Thoracic aorta (tissue), 2 donors: Measurements from ENCODE around the gene RUNX1. TPM values are rescaled to one million over a fixed set of nuclear protein-coding genes. Genes with fewer than 3 reads are reported as not detected.

Experiments used
- ATAC-seq: fragments of 150-250 bp; one replicate; pipeline ENCODE4 v1.8.0; 2017; ENCODE audit warnings: low read depth; ENCODE audit not compliant: insufficient number of reproducible peaks, low FRiP score
- DNase-seq: peaks from one replicate; pipeline ENCODE4 v3.0.0-alpha.2; 2020; ENCODE audit warnings: low spot score
- H3K27ac ChIP-seq, 2 donors: fragments of 200-600 bp; sonication (generic); 1 replicate in 1 of 2; 2 replicates in 1 of 2; pipeline ENCODE4 v1.5.1; 2016; ENCODE audit warnings: mild to moderate bottlenecking in 2 of 2, moderate library complexity in 2 of 2
- H3K27me3 ChIP-seq: fragments of 200-600 bp; sonication (generic); replicated peaks from 2 replicates; pipeline ENCODE4 v1.6.0; 2016; ENCODE audit warnings: mild to moderate bottlenecking; ENCODE audit not compliant: insufficient read depth
- H3K36me3 ChIP-seq: fragments of 200-600 bp; sonication (generic); one replicate; pipeline ENCODE4 v1.5.1; 2016
- H3K4me1 ChIP-seq, 2 donors: fragments of 200-600 bp; sonication (generic); 1 replicate in 1 of 2; 2 replicates in 1 of 2; pipeline versions ENCODE4 v1.5.1 to v1.6.0; 2016; ENCODE audit warnings: low read depth in 2 of 2, mild to moderate bottlenecking in 1 of 2; ENCODE audit not compliant: control insufficient read depth in 1 of 2
- H3K4me3 ChIP-seq: fragments of 200-600 bp; sonication (generic); 2 replicates; pipeline ENCODE4 v1.5.1; 2016; ENCODE audit warnings: mild to moderate bottlenecking
- H3K9me3 ChIP-seq: fragments of 200-600 bp; sonication (generic); 2 replicates; pipeline ENCODE4 v1.5.1; 2016
- CTCF ChIP-seq: fragments of 200-600 bp; sonication (generic); IDR thresholded peaks from one replicate; pipeline ENCODE4 v1.5.1; 2019; ENCODE audit warnings: antibody characterized with exemption
- total RNA-seq, 2 donors: library from RNA; depleted of rRNA; stranded (reverse); fragments of >200 nt; gene quantifications; one replicate each; pipeline versions ENCODE4 v1.1.0 to v1.2.3, GENCODE V29; 2016

RUNX1 gene
- total RNA-seq, 2 donors from 2014 or later, result 47.4 to 64.7 TPM

GRCh38 chr21:34845521-34846451 lies 203.3 kb downstream of the RUNX1 start:
- peaks cover 27 to 38% of the 10 kb centered on the region in 2 donors for H3K4me1 ChIP-seq
- no peaks in the 10 kb centered on the region for H3K36me3 ChIP-seq
- H3K27ac ChIP-seq, result peak overlapping the region in 1 of 2 donors; percentile 35
- no peaks in the 10 kb centered on the region for H3K27me3 ChIP-seq
- no peak overlapping the region for H3K4me3 ChIP-seq
- DNase-seq, result no peak
- TF ChIP-seq CTCF, result no peak
- ATAC-seq, result no peak
- no peaks in the 10 kb centered on the region for H3K9me3 ChIP-seq

GRCh38 chr21:34844924-34845238 lies 204.2 kb downstream of the RUNX1 start:
- no peak for TF ChIP-seq CTCF

GRCh38 chr21:34844013-34844923 lies 204.8 kb downstream of the RUNX1 start:
- H3K9me3 ChIP-seq, result no peaks in the 10 kb centered on the region
- DNase-seq, result no peak
- no peak for TF ChIP-seq CTCF

More at GRCh38 chr21:34844924-34845238, 204.2 kb downstream of the RUNX1 start:
- ATAC-seq, result no peak
- no peaks in the 10 kb centered on the region for H3K36me3 ChIP-seq
- peaks cover 27 to 38% of the 10 kb centered on the region in 2 donors for H3K4me1 ChIP-seq
- no peaks in the 10 kb centered on the region for H3K27me3 ChIP-seq
- H3K9me3 ChIP-seq, result no peaks in the 10 kb centered on the region
- H3K4me3 ChIP-seq, result no peak overlapping the region
- H3K27ac ChIP-seq, result peak overlapping the region in 1 of 2 donors; percentile 35
- DNase-seq, result no peak

GRCh38 chr21:34843562-34843961 lies 205.5 kb downstream of the RUNX1 start:
- no peaks in the 10 kb centered on the region for H3K27me3 ChIP-seq
- peaks cover 27 to 38% of the 10 kb centered on the region in 2 donors for H3K4me1 ChIP-seq
- H3K36me3 ChIP-seq, result no peaks in the 10 kb centered on the region
- DNase-seq (no peak), ATAC-seq (no peak)
- H3K9me3 ChIP-seq, result no peaks in the 10 kb centered on the region
- H3K27ac ChIP-seq, result no peak overlapping the region
- no peak for TF ChIP-seq CTCF
- no peak overlapping the region for H3K4me3 ChIP-seq

More at GRCh38 chr21:34844013-34844923, 204.8 kb downstream of the RUNX1 start:
- no peaks in the 10 kb centered on the region for H3K27me3 ChIP-seq
- H3K4me3 ChIP-seq, result no peak overlapping the region
- H3K27ac ChIP-seq, result peak overlapping the region in 1 of 2 donors; percentile 35
- H3K4me1 ChIP-seq, result peaks cover 27 to 38% of the 10 kb centered on the region in 2 donors
- no peaks in the 10 kb centered on the region for H3K36me3 ChIP-seq
- ATAC-seq, result no peak

GRCh38 chr21:34841154-34841553 lies 207.9 kb downstream of the RUNX1 start:
- no peaks in the 10 kb centered on the region for H3K36me3 ChIP-seq
- DNase-seq, result no peak
- H3K27me3 ChIP-seq, result no peaks in the 10 kb centered on the region
- no peak overlapping the region for H3K27ac ChIP-seq
- H3K4me3 ChIP-seq, result no peak overlapping the region
- no peaks in the 10 kb centered on the region for H3K9me3 ChIP-seq
- TF ChIP-seq CTCF, result no peak
- ATAC-seq, result no peak
- peaks cover 19 to 44% of the 10 kb centered on the region in 2 donors for H3K4me1 ChIP-seq
